IPS-20b (cell line): ENCODE measurements around the gene XIRP2.
A peak's percentile ranks its signal among the peaks of the same experiment; 100 is the strongest.

ENCODE experiments used
- H3K27ac ChIP-seq: one replicate; pipeline ENCODE4 v1.5.1; 2013; ENCODE audit warnings: low read length
- H3K27me3 ChIP-seq: 2 replicates; pipeline ENCODE4 v1.6.1; 2013; ENCODE audit warnings: mild to moderate bottlenecking, low read length, inconsistent platforms; ENCODE audit not compliant: insufficient read depth
- H3K36me3 ChIP-seq: 2 replicates; pipeline ENCODE4 v1.6.1; 2013; ENCODE audit warnings: low read depth, mild to moderate bottlenecking, inconsistent platforms, low read length, moderate library complexity; ENCODE audit not compliant: insufficient read depth
- H3K4me1 ChIP-seq: 2 replicates; pipeline ENCODE4 v1.6.1; 2013; ENCODE audit warnings: mild to moderate bottlenecking, control low read depth, inconsistent platforms, low read length, moderate library complexity; ENCODE audit not compliant: insufficient read depth
- H3K4me3 ChIP-seq: 2 replicates; pipeline ENCODE4 v1.5.1; 2013; ENCODE audit warnings: mild to moderate bottlenecking, low read length, inconsistent platforms
- H3K9ac ChIP-seq: 2 replicates; pipeline ENCODE4 v1.6.1; 2013; ENCODE audit warnings: low read depth, mild to moderate bottlenecking, inconsistent platforms, low read length, moderate library complexity
- H3K9me3 ChIP-seq: 2 replicates; pipeline ENCODE4 v1.6.1; 2013; ENCODE audit warnings: mild to moderate bottlenecking, low read depth, low read length, inconsistent platforms; ENCODE audit not compliant: insufficient read depth

XIRP2 gene

DNA sequence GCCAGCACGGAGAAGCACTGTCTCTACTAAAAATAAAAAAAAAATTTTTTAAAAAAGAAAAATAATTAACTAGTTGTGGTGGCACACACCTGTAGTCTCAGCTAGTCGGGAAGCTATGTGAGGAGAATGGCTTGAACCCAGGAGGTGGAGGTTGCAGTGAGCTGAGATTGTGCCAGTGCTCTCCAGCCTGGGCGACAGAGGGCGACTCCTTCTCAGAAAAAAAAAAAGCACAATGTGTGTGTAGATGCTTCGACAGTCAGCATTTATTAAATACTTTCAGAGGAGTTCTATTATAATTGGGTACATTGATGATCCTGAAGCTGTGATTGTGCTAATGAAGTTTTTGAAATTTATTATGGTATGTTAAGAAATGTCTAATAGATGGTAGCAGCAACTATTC is 46.5 kb downstream of the XIRP2 start:
- H3K9ac ChIP-seq, result no peak overlapping the region
- H3K9me3 ChIP-seq, result no peaks in the 10 kb centered on the region; the same call in 1 of the 2 replicates
- H3K4me1 ChIP-seq, result no peaks in the 10 kb centered on the region
- no peak overlapping the region for H3K27ac ChIP-seq
- no peak overlapping the region for H3K4me3 ChIP-seq
- H3K27me3 ChIP-seq, result no peaks in the 10 kb centered on the region
- H3K36me3 ChIP-seq, result no peaks in the 10 kb centered on the region

- no peaks in the 10 kb centered on the region for H3K9me3 ChIP-seq
- H3K36me3 ChIP-seq, result no peaks in the 10 kb centered on the region
- no peak overlapping the region for H3K27ac ChIP-seq
- H3K27me3 ChIP-seq, result no peaks in the 10 kb centered on the region
- no peak overlapping the region for H3K4me3 ChIP-seq
- H3K4me1 ChIP-seq, result no peaks in the 10 kb centered on the region
- H3K9ac ChIP-seq, result no peak overlapping the region
These were observed 54.1 kb downstream of the XIRP2 start for GRCh38 chr2:166942377-166942776.

- Histone ChIP-seq H3K9me3 (no peaks in the 10 kb centered on the region), H3K36me3 (no peaks in the 10 kb centered on the region), H3K27me3 (no peaks in the 10 kb centered on the region), H3K27ac (no peak overlapping the region), H3K4me3 (no peak overlapping the region), H3K9ac (no peak overlapping the region), H3K4me1 (no peaks in the 10 kb centered on the region)
These were observed 56.6 kb downstream of the XIRP2 start for GRCh38 chr2:166944909-166945308.

- Histone ChIP-seq H3K9me3 (no peaks in the 10 kb centered on the region), H3K27ac (no peak overlapping the region), H3K36me3 (no peaks in the 10 kb centered on the region), H3K27me3 (no peaks in the 10 kb centered on the region), H3K9ac (no peak overlapping the region), H3K4me3 (no peak overlapping the region), H3K4me1 (peaks cover 23% of the 10 kb centered on the region)
These were observed 69.4 kb downstream of the XIRP2 start for GRCh38 chr2:166957686-166958085.

DNA sequence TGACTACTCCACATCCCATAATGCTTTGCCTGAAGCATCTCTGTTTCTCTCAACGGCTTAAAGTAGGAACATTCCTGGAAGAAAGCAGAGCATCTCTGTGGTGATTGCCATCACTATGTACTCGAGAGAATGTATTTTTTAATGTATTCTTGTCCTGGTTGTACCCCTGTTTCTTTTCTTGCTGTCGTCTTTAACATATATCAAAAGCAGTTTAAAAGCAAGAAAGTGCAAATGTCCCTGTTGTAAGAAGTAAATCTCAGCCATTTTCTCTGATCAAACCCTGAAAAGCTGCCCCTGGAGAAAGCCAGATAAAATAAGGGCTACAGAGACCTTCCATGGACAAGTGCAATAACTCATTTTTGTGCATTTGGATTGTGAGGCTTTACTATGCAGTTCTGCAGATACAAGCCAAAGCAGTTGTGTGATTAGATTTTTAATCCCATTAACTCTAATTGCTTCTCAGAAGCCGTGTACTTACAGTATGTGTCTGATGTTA is 70.8 kb downstream of the XIRP2 start:
- Histone ChIP-seq H3K27me3 (no peaks in the 10 kb centered on the region), H3K4me1 (peaks cover 23% of the 10 kb centered on the region), H3K4me3 (no peak overlapping the region)

GRCh38 chr2:166959556-166959955 is 71.3 kb downstream of the XIRP2 start:
- no peak overlapping the region for H3K4me3 ChIP-seq
- H3K9ac ChIP-seq, result no peak overlapping the region
- H3K27me3 ChIP-seq, result no peaks in the 10 kb centered on the region
- H3K36me3 ChIP-seq, result no peaks in the 10 kb centered on the region
- no peak overlapping the region for H3K27ac ChIP-seq
- no peaks in the 10 kb centered on the region for H3K9me3 ChIP-seq
- H3K4me1 ChIP-seq, result peaks cover 23% of the 10 kb centered on the region

More for the DNA sequence above, 70.8 kb downstream of the XIRP2 start:
- Histone ChIP-seq H3K9me3 (no peaks in the 10 kb centered on the region), H3K9ac (no peak overlapping the region), H3K27ac (no peak overlapping the region), H3K36me3 (no peaks in the 10 kb centered on the region)

DNA sequence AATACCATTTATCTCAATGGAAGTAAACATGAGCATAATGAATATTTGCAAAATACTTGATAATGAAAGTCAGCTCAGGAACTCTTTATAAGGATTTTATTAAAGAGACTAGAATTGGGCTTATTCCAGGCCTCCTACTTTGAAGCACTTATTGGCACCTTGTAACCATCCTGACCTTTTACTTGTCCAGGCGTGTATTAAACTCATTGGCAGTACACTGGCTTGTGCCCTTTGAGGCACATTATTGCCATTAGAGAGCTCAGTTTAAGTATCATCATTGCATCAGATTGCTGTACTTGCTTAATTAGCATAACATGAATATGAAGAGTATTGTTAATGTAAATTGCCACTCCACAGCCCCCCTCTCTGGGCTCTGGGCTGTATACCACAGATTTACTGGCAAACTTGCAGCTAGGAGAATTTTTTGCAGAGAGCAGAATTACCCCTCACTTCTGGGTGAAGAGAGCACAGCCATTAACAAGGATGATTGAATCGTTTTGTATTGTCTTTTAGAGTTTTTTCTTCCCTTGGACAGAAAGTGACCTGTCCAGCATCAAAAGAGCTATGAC is 72.5 kb downstream of the XIRP2 start:
- Histone ChIP-seq H3K4me3 (no peak overlapping the region), H3K9me3 (no peaks in the 10 kb centered on the region), H3K36me3 (no peaks in the 10 kb centered on the region), H3K27ac (no peak overlapping the region), H3K9ac (no peak overlapping the region), H3K27me3 (no peaks in the 10 kb centered on the region), H3K4me1 (peaks cover 23% of the 10 kb centered on the region)

DNA sequence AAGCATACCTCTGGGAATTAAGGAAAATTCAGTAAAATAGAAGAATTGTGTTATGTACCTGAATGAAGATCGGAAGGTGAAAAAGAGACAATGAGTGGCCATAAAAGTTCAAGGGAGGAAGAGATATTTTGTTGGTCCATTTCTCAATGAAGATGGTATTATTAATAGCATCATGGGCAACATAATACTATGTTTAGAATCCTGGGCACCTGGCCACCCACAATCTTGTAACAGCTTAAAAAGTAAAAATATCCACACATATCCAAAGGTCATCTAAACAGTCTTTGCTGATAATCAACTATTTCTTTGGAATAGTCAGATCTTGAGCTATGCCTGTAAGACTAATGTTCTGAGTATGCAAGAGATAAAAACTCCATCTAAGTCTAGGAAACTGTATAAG is 73.7 kb downstream of the XIRP2 start:
- Histone ChIP-seq H3K9ac (no peak overlapping the region), H3K4me3 (no peak overlapping the region), H3K36me3 (no peaks in the 10 kb centered on the region), H3K4me1 (peaks cover 23% of the 10 kb centered on the region), H3K27ac (no peak overlapping the region), H3K27me3 (no peaks in the 10 kb centered on the region), H3K9me3 (no peaks in the 10 kb centered on the region)

- Histone ChIP-seq H3K9ac (no peak overlapping the region), H3K4me3 (no peak overlapping the region), H3K4me1 (peaks cover 24% of the 10 kb centered on the region), H3K27me3 (no peaks in the 10 kb centered on the region), H3K9me3 (no peaks in the 10 kb centered on the region), H3K27ac (no peak overlapping the region), H3K36me3 (no peaks in the 10 kb centered on the region)
These were observed 81.2 kb downstream of the XIRP2 start for GRCh38 chr2:166969486-166969885.

- H3K9ac ChIP-seq, result no peak overlapping the region
These were observed 83.7 kb downstream of the XIRP2 start for GRCh38 chr2:166972002-166972401.

GRCh38 chr2:166972418-166972817 is 84.1 kb downstream of the XIRP2 start:
- Histone ChIP-seq H3K27me3 (no peaks in the 10 kb centered on the region), H3K36me3 (no peaks in the 10 kb centered on the region), H3K27ac (no peak overlapping the region), H3K9me3 (no peaks in the 10 kb centered on the region), H3K9ac (no peak overlapping the region), H3K4me1 (peaks cover 24% of the 10 kb centered on the region), H3K4me3 (peak overlapping the region; percentile 33; the same call in 1 of the 2 replicates)

More at GRCh38 chr2:166972002-166972401, 83.7 kb downstream of the XIRP2 start:
- no peaks in the 10 kb centered on the region for H3K9me3 ChIP-seq
- peaks cover 24% of the 10 kb centered on the region for H3K4me1 ChIP-seq
- no peaks in the 10 kb centered on the region for H3K36me3 ChIP-seq
- no peak overlapping the region; the same call in 1 of the 2 replicates for H3K4me3 ChIP-seq
- H3K27me3 ChIP-seq, result no peaks in the 10 kb centered on the region
- H3K27ac ChIP-seq, result peak overlapping the region; percentile 36

- Histone ChIP-seq H3K27me3 (no peaks in the 10 kb centered on the region), H3K9me3 (peaks cover 13% of the 10 kb centered on the region), H3K9ac (no peak overlapping the region), H3K4me1 (no peaks in the 10 kb centered on the region), H3K36me3 (no peaks in the 10 kb centered on the region), H3K27ac (no peak overlapping the region), H3K4me3 (no peak overlapping the region)
These were observed 95.9 kb downstream of the XIRP2 start for GRCh38 chr2:166984188-166984587.
